H1 (cell line): ENCODE measurements around the gene FBXO46. TPM values are rescaled to one million over a fixed set of nuclear protein-coding genes. Genes with fewer than 3 reads are reported as not detected.

Source experiments
- CBX8 ChIP-seq: fragments of 300-800, 300-1000 bp; sonication (generic); IDR thresholded peaks from 2 replicates; pipeline ENCODE4 v1.7.1; 2016; ENCODE audit warnings: low read depth, low read length, borderline replicate concordance
- polyA plus RNA-seq, 7 experiments: library from polyadenylated mRNA; depleted of rRNA in 3 of 7; stranded (reverse) in 5 of 7; unstranded in 2 of 7; fragments of >200 nt in 5 of 7; fragments of 200-250 nt in 2 of 7; gene quantifications; 1 replicate in 5 of 7; 2 replicates in 1 of 7; 4 replicates in 1 of 7; pipeline versions ENCODE4 v1.2.1 to v1.2.3, GENCODE V29; 2011 to 2013; ENCODE audit warnings: missing spikeins in 2 of 7, mixed read lengths in 2 of 7
- total RNA-seq: library from RNA; stranded (reverse); fragmentation: NEBNext Ultra II Directional; extraction: Animal tissue kit (Norgen Biotek cat#: 25700); gene quantifications from 2 replicates; pipeline ENCODE4 v1.2.1, GENCODE V29; 2021

FBXO46 gene
- total and polyA plus RNA-seq, 2 of the 8 experiments (the other 6 are each of a cell fraction or from before 2014, with no cell fraction given): 11.2 to 38.9 TPM

GRCh38 chr19:45746866-45747265, 16.2 kb upstream of the FBXO46 start (continued):
- TF ChIP-seq CBX8: no peak
